IPS DF 19.7 (cell line): ENCODE results near the gene CDC73.
"Not testable (repeated sequence)": the region's sequence is repeated elsewhere in the genome, so short reads cannot be mapped to it uniquely, and the experiment has no call there.

Experiments
- DNase-seq: peaks from one replicate; pipeline ENCODE4 v3.0.0-alpha.2; 2013; ENCODE audit warnings: low read depth, low spot score

The CDC73 gene

DNA sequence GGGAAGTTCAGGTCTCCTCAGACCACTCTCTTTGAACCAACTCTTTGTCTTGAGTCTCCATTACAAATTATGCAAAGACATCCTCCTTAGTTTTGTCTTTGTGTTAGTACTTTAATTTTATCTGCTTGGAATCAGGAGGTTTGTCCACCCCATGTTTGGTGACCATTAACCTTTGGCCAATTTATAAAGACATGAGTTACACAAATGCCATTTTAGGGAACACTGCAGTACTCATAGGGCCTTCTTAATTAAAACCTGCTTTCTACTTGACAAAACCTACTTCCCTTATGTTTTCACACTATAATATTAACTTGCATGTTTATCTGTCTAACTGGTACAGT, 7.9 kb upstream of the CDC73 start:
- DNase-seq = no peak

- DNase-seq = no peak
These were observed 7.2 kb upstream of the CDC73 start for GRCh38 chr1:193114485-193115095.

DNA sequence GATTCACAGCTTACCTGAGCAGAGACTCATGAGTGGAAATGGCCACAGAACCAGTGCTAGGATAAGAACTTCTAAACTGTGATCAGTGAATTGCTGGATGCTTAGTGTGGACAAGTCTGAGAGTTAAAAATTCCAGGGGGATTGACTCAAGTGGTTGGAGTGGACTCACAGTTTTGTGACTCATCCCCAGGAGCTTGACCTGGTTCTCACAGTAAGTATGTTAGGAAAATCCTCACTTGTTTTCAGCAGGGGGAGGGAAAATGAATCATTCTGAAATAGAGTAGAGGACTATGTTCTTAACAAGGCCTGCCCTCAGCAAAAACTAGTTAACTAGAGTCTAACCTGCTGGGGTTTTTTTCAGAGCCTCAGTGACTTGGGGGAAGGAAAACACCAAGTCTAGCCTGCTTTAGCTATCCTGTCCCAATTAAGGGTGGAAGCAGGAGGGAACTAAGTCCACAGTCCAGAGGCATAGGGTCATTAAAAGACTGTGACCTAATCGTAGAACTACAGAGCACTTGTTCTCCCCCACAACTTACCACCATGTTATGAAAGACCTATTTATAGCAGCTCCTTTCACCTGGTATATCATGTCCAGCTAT, 6.1 kb upstream of the CDC73 start:
- no peak for DNase-seq

- DNase-seq = not testable (repeated sequence)
These were observed 4.7 kb upstream of the CDC73 start for GRCh38 chr1:193117167-193117566.

DNA sequence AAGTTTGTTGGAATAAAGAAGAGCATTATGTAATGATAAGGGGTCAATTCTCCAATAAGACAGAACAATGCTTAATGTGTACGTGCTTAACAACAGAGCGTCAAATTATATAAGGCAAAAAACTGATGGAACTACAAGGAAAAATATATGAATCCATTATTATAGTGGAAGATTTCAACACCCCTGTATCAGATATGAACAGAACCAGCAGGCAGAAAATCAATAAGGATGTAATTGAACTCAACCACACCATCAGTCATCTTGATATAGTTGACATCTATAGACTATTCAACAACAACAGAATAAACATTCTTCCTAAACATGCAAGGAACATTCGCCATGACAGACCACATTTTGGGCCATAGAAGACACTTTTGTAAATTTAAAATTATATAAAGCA, 3.6 kb upstream of the CDC73 start:
- no peak for DNase-seq

DNA sequence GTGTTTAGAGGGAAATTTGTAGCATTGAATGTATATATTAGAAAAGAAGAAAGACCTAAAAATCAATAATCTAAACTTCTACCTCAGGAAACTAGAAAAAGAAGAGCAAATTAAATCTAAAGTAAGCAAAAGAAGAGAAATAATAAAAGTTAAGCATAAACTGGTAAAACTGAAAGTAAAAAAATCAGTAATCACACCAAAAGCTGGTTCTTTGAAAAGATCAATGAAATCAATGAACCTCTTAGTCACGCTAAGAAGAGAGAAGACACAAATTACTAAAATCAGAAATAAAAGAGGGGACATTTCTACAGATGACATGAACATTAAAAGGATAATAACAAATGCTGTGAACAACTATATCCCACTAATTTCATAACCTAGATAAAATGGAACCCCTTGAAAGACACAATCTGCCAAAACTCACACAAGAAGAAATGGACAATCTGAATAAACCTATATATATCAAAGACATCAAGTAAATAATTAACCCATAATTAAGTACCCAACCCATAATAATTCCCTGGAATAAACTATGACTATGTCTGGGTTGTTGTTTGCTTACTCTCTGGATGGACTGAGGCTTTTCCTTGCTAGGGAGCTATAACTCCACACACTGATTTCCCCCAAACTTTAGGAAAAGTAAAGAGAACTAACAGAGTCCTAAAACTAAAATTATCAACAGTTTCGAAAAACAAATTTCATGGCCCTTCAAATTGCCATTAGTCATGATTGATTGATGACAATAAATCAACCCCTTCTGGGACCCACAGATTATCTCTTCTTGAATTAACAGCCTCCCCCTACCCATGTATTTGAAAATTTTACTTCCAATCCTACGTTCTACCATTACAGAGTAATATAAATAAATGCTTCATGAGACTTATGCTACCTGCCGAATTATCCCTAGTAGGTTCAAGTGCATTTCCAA, 2.8 kb upstream of the CDC73 start:
- DNase-seq = no peak

DNA sequence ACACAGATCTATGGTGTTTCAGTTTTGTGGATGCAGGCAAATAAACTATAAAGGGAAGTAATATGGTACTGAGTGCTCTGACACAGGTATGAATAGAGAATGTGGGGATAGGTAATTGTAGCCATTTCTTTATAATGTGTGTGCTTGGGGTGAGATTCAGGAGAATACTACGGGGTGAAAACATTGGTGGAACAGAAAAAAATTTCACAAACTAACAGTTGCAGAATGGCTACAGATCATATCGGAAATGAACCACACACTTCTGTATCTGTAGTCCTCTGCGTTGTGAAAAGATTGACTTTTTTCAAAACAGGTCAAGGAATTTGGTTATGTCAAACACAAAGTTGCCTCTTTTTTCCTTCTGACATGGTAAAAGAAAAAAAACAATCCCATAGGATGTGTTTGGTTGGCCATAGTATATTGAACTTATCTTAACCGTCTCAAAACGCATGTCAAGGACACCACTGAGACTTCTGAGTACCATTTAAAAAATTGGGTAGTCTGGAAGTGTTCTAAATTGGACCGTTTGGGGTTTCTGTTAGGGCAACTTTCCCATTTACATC, 1.1 kb upstream of the CDC73 start:
- no peak for DNase-seq

GRCh38 chr1:193123751-193124150, 1.9 kb downstream of the CDC73 start:
- no peak for DNase-seq

DNA sequence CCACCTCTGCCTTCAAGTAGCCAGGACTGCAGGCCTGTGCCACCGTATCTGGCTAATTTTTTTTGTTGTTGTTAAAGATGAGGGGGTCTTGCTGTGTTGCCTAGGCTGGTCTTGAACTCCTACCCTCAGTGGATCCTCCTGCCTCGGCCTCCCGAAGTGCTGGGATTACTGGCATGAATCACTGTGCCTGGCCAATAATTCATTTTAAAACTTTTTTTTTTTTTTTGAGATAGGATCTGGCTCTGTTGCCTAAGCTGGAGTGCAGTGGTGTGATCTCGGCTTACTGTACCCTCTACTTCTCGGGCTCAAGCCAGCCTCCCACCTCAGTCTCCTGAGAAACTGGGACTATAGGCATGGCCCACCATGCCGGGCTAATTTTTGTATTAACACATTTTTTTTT, 3.5 kb downstream of the CDC73 start:
- no peak for DNase-seq

DNA sequence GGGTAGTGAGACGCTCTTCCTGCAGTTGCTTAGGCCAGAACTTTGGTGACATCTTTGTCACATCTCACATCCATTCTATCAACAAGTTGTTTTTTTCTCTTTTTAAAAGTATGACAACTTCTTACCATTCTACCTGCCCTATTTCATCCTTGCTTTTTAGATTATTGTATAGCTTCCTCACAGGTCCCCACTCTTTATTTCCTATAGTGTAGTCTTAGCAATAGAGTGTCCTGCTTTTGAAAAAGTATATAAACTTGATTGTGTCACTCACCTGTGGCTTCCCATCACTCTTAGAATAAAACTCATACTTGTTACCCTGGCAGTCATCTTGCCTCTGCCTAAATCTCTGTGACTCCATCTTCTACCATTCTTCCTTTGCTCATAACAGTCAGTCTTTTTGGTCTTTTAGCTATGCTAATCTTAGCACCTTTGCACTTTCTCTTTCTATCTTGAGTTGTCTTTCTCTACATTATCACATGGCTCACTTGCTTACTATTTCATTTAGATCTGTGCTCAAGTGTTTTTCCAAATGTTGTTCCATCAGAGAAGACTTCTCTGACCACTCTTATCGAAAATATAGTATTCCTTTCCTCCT, 9.5 kb downstream of the CDC73 start:
- DNase-seq = no peak

DNA sequence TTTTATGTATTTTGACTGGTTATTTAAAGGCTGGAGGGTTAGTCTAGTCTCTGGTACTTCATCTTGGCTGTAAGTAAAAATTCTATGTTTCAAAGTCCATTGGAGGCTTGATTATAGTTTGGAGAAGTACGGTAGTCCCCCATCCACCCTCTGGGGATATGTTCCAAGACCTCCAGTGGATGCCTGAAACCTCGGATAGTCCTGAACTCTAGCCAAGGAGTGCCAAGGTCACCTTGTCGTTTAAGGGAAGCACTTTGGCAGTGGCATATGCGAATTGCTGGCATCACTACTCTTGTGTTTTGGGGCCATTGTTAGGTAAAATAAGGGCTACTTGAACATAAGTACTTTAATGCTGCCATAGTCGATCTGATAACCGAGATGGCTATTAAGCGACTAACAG, 18.4 kb downstream of the CDC73 start:
- no peak for DNase-seq

- no peak for DNase-seq
These were observed 20.0 kb downstream of the CDC73 start for GRCh38 chr1:193141804-193142203.

- DNase-seq = no peak
These were observed 20.6 kb downstream of the CDC73 start for GRCh38 chr1:193142409-193142808.

- no peak for DNase-seq
These were observed 21.5 kb downstream of the CDC73 start for GRCh38 chr1:193143285-193143684.

GRCh38 chr1:193144361-193144938, 22.6 kb downstream of the CDC73 start:
- no peak for DNase-seq

DNA sequence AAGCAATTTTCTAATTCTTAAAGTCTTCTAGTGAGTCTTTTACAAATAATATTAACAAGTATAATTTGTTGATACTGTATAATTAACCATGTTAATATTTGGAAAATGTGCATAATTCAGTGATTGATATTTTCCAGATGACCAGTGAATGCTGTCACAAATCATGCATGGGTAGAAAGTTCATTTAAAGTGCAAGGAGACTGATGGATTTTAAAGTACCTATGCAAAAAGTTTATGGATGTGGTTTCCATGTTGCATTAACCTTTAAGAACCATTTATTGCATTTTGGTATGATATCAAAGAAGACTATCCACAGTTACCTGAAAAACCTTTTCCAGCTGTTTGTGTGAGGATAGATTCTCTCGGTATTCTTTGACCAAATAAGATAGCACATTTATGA, 23.2 kb downstream of the CDC73 start:
- DNase-seq = no peak

DNA sequence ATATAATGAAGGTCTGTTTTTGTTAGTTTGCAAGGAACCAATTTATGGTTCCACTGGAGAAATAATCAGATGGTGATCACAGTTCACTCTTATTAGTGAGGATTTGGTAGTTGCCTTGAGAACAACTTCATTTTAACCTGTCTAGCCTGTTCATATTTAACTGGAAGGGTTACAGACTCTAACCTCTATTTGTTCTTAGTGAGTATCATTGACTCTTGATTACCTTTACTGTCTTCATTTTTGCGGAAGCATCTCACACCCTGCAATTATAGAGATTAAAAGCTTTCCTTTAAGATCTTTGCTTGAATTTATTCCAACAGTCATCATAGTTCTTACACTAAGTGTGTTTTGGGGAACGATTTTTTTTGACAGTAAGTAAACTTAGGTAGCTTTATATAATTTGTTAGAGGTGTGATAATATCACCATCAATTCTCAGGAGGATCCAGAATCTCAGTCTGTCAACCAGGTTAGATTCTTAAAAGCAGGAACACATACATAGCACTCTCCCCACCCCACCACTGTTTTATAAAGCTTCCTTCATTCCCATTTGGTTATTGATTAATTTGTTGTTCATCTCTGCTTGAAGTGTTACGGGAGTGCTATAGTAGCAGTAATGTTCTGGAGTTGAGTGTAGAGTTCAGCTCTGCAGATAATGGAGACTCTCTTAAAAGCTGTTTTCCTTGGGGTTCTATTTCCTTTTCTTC, 34.4 kb downstream of the CDC73 start:
- DNase-seq = no peak

DNA sequence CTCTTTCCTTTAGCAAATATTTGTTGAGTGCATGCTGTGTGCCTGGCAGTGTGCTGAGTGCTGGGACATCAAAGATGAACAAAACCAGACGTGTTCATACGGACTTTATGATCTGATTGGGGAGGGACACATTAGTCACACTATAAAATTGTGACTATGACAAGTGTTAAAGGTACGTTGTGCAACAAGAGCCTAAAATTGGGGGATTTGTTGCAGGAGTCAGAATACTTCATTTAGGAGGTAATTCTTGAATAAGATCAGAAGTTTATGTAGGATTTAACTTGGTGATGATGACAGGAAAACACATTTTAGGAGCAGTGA, 35.0 kb downstream of the CDC73 start:
- no peak for DNase-seq

DNA sequence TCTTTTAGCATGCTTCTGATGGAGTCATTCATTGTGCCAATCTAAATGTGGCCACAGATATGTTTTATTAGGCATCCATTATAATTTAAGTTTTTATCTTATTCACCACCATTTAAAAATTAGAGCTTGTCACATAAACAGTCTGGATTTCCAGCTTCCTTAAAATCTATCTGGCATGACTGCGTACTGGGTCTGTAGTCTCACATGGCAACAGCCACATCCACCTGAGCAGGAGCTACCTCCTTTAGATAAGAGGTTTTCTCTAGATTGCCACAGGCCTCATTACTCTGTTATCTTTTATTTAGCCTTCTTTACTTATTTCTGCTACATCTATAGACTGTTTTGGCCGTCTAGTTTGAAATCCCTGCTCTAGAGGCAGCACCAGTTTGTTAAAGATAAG, 35.5 kb downstream of the CDC73 start:
- DNase-seq = no peak

- DNase-seq = no peak
These were observed 54.3 kb downstream of the CDC73 start for GRCh38 chr1:193176113-193176512.

DNA sequence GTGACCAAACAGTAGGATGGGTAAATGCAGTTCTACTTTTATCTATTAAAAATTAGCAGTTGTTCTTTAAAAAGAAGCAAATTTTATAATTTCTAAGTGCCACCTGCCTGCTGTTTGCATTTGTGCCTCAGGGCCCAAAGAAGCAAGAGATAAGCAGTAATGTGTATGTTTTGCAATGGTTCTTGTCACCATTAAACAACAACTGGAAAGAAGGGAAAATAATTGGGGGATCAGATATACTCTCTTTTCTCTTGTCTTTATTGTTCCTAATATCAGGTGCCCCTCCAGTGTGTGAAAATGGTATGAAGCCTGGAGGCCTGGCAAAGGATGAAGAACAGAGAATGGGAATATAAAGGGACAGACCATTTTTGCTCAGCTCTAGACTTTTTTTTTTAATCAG, 55.0 kb downstream of the CDC73 start:
- no peak for DNase-seq
